ENCODE data around the gene GDPD2. TPM values are rescaled to one million over a fixed set of nuclear protein-coding genes. Genes with fewer than 3 reads are reported as not detected.
"Not testable (repeated sequence)": the region's sequence is repeated elsewhere in the genome, so short reads cannot be mapped to it uniquely, and the experiment has no call there.

GDPD2 gene
- total RNA-seq: 2.9 TPM

- DNase-seq (ENCODE audit: low spot score in 2 of 2) (no peak), FAIRE-seq (no peak)
Measured at GRCh38 chrX:70422851-70423341, at the start of gene GDPD2. GDPD2 (plus strand) TSS chrX:70423314; CDS start chrX:70424985, 1,671 bp downstream.

GRCh38 chrX:70386235-70386634, 36.9 kb upstream of the GDPD2 start:
- FAIRE-seq (no peak), DNase-seq (ENCODE audit: low spot score in 2 of 2) (no peak)

- DNase-seq (ENCODE audit: low spot score in 2 of 2) (no peak), FAIRE-seq (no peak)
Measured at GRCh38 chrX:70398899-70399298, 24.2 kb upstream of the GDPD2 start.

GRCh38 chrX:70400181-70400580, 22.9 kb upstream of the GDPD2 start:
- not testable (repeated sequence) for DNase-seq (ENCODE audit: low spot score in 2 of 2); FAIRE-seq

- no peak for DNase-seq (ENCODE audit: low spot score in 2 of 2)
- no peak for FAIRE-seq
Measured at GRCh38 chrX:70402721-70403120, 20.4 kb upstream of the GDPD2 start.

GRCh38 chrX:70405003-70405402, 18.1 kb upstream of the GDPD2 start:
- DNase-seq (ENCODE audit: low spot score in 2 of 2) (no peak), FAIRE-seq (no peak)

- no peak for DNase-seq (ENCODE audit: low spot score in 2 of 2)
- FAIRE-seq: no peak
Measured at GRCh38 chrX:70410921-70411320, 12.2 kb upstream of the GDPD2 start.

GRCh38 chrX:70411475-70411874, 11.6 kb upstream of the GDPD2 start:
- DNase-seq (ENCODE audit: low spot score in 2 of 2): no peak
- FAIRE-seq: no peak

- FAIRE-seq (no peak), DNase-seq (ENCODE audit: low spot score in 2 of 2) (no peak)
Measured at GRCh38 chrX:70421618-70422017, 1.5 kb upstream of the GDPD2 start.

GRCh38 chrX:70423936-70424675, 992 bp downstream of the GDPD2 start:
- DNase-seq (ENCODE audit: low spot score in 2 of 2) (no peak), FAIRE-seq (no peak)

- FAIRE-seq: no peak
- DNase-seq (ENCODE audit: low spot score in 2 of 2): no peak
Measured at GRCh38 chrX:70424801-70425200, 1.7 kb downstream of the GDPD2 start.

- FAIRE-seq (no peak), DNase-seq (ENCODE audit: low spot score in 2 of 2) (no peak)
Measured at GRCh38 chrX:70426286-70427278, 3.5 kb downstream of the GDPD2 start.

- no peak for DNase-seq (ENCODE audit: low spot score in 2 of 2)
- no peak for FAIRE-seq
Measured at GRCh38 chrX:70427365-70427764, 4.3 kb downstream of the GDPD2 start.

- FAIRE-seq: no peak
- no peak for DNase-seq (ENCODE audit: low spot score in 2 of 2)
Measured at GRCh38 chrX:70429759-70430158, 6.6 kb downstream of the GDPD2 start.

- FAIRE-seq (no peak), DNase-seq (ENCODE audit: low spot score in 2 of 2) (no peak)
Measured at GRCh38 chrX:70432936-70433847, 10.1 kb downstream of the GDPD2 start.

GRCh38 chrX:70433848-70434351, 10.8 kb downstream of the GDPD2 start:
- DNase-seq (ENCODE audit: low spot score in 2 of 2) (peak in 1 of 2 donors; percentile 70), FAIRE-seq (no peak)

GRCh38 chrX:70434352-70434866, 11.3 kb downstream of the GDPD2 start:
- FAIRE-seq (no peak), DNase-seq (ENCODE audit: low spot score in 2 of 2) (peak; percentile 79 to 82)

GRCh38 chrX:70434914-70435586, 11.9 kb downstream of the GDPD2 start:
- FAIRE-seq: no peak
- no peak for DNase-seq (ENCODE audit: low spot score in 2 of 2)

- DNase-seq (ENCODE audit: low spot score in 2 of 2): no peak
- FAIRE-seq: no peak
Measured at GRCh38 chrX:70436343-70436742, 13.2 kb downstream of the GDPD2 start.
